Liver (tissue), 3 donors: ENCODE results near the gene EPHB4.

Experiments used
- CTCF ChIP-seq: fragments of 150-350 bp; IDR thresholded peaks from 2 replicates; pipeline ENCODE4 v1.5.1; 2017; ENCODE audit warnings: improper control_type of control experiment, low read depth, low read length; ENCODE audit not compliant: missing input control
- EGR1 ChIP-seq, 2 donors: IDR thresholded peaks; 2 replicates each; pipeline ENCODE4 v1.6.1; 2016 to 2018; ENCODE audit warnings: antibody characterized with exemption in 2 of 2, low read depth in 2 of 2
- FOXA1 ChIP-seq: IDR thresholded peaks from 2 replicates; pipeline ENCODE4 v1.6.1; 2016; ENCODE audit warnings: antibody characterized with exemption
- FOXA2 ChIP-seq: IDR thresholded peaks from 2 replicates; pipeline ENCODE4 v1.6.1; 2016; ENCODE audit warnings: antibody characterized with exemption
- GABPA ChIP-seq, 2 donors: IDR thresholded peaks in 1 of 2; conservative IDR thresholded peaks in 1 of 2; 2 replicates each; pipeline ENCODE4 v1.6.1; 2016; ENCODE audit warnings: antibody characterized with exemption in 2 of 2, mild to moderate bottlenecking in 1 of 2, moderate library complexity in 1 of 2
- JUND ChIP-seq, 2 donors: IDR thresholded peaks; 2 replicates each; pipeline ENCODE4 v1.6.1; 2016; ENCODE audit warnings: antibody characterized with exemption in 2 of 2
- RAD21 ChIP-seq, 2 donors: IDR thresholded peaks; 2 replicates each; pipeline ENCODE4 v1.6.1; 2016; ENCODE audit warnings: antibody characterized with exemption in 2 of 2, mild to moderate bottlenecking in 2 of 2
- SP1 ChIP-seq: IDR thresholded peaks from 2 replicates; pipeline ENCODE4 v1.6.1; 2018; ENCODE audit warnings: antibody characterized with exemption, mild to moderate bottlenecking
- TAF1 ChIP-seq: conservative IDR thresholded peaks from 2 replicates; pipeline ENCODE4 v1.6.1; 2016; ENCODE audit warnings: antibody characterized with exemption, mild to moderate bottlenecking
- YY1 ChIP-seq: IDR thresholded peaks from 2 replicates; pipeline ENCODE4 v1.6.1; 2016; ENCODE audit warnings: antibody characterized with exemption, mild to moderate bottlenecking
- ZBTB33 ChIP-seq: IDR thresholded peaks from 2 replicates; pipeline ENCODE4 v1.6.1; 2016; ENCODE audit warnings: antibody characterized with exemption
- TF ChIP-seq, protein P1 (sequence below): IDR thresholded peaks from 2 replicates; pipeline ENCODE4 v1.6.1; 2016; ENCODE audit warnings: antibody characterized with exemption
- TF ChIP-seq, protein P2 (sequence below): IDR thresholded peaks from 2 replicates; pipeline ENCODE4 v1.6.1; 2016; ENCODE audit warnings: antibody characterized with exemption, mild to moderate bottlenecking
- donor health status: healthy.
- donor health status: healthy.

- TF ChIP-seq CTCF (no peak), JUND (IDR thresholded peaks at IDR 0.05) (no peak), RAD21 (IDR thresholded peaks at IDR 0.05) (no peak), TAF1 (no peak), GABPA (IDR thresholded peaks at IDR 0.05 in 1 of 2, conservative IDR thresholded peaks at IDR 0.05 in 1 of 2) (no peak), ZBTB33 (no peak), EGR1 (IDR thresholded peaks at IDR 0.05; ENCODE audit: low read depth in 2 of 2) (no peak), SP1 (no peak), YY1 (no peak), FOXA1 (no peak), FOXA2 (no peak)
- TF ChIP-seq, protein P1, sequence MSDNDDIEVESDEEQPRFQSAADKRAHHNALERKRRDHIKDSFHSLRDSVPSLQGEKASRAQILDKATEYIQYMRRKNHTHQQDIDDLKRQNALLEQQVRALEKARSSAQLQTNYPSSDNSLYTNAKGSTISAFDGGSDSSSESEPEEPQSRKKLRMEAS: no peak
- TF ChIP-seq, protein P2, sequence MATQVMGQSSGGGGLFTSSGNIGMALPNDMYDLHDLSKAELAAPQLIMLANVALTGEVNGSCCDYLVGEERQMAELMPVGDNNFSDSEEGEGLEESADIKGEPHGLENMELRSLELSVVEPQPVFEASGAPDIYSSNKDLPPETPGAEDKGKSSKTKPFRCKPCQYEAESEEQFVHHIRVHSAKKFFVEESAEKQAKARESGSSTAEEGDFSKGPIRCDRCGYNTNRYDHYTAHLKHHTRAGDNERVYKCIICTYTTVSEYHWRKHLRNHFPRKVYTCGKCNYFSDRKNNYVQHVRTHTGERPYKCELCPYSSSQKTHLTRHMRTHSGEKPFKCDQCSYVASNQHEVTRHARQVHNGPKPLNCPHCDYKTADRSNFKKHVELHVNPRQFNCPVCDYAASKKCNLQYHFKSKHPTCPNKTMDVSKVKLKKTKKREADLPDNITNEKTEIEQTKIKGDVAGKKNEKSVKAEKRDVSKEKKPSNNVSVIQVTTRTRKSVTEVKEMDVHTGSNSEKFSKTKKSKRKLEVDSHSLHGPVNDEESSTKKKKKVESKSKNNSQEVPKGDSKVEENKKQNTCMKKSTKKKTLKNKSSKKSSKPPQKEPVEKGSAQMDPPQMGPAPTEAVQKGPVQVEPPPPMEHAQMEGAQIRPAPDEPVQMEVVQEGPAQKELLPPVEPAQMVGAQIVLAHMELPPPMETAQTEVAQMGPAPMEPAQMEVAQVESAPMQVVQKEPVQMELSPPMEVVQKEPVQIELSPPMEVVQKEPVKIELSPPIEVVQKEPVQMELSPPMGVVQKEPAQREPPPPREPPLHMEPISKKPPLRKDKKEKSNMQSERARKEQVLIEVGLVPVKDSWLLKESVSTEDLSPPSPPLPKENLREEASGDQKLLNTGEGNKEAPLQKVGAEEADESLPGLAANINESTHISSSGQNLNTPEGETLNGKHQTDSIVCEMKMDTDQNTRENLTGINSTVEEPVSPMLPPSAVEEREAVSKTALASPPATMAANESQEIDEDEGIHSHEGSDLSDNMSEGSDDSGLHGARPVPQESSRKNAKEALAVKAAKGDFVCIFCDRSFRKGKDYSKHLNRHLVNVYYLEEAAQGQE: no peak
Measured at GRCh38 chr7:100819586-100819985, 7.7 kb downstream of the EPHB4 start.
